T-helper 1 cell treated with Interleukin-12 subunit alpha and Interleukin-12 subunit beta and Interleukin-4 antibody, amounts not matched to agents 30 μg/mL and 1 μg/mL, for 36 hours (primary cell): ENCODE data around the gene ICAM3.
"Not testable (repeated sequence)": the region's sequence is repeated elsewhere in the genome, so short reads cannot be mapped to it uniquely, and the experiment has no call there.

Experiments
- H3K27ac Mint-ChIP-seq: one replicate; pipeline ENCODE4 v1.8.0; 2021; ENCODE audit warnings: mild to moderate bottlenecking, mixed read lengths
- H3K27me3 Mint-ChIP-seq: one replicate; pipeline ENCODE4 v1.8.0; 2021; ENCODE audit warnings: low read depth, mixed read lengths
- H3K36me3 Mint-ChIP-seq: one replicate; pipeline ENCODE4 v1.8.0; 2021; ENCODE audit warnings: low read depth, mixed read lengths
- H3K4me1 Mint-ChIP-seq: one replicate; pipeline ENCODE4 v1.8.0; 2021; ENCODE audit warnings: low read depth, mixed read lengths
- H3K4me3 Mint-ChIP-seq: one replicate; pipeline ENCODE4 v1.8.0; 2021; ENCODE audit warnings: mild to moderate bottlenecking, moderate library complexity, mixed read lengths
- H3K9me3 Mint-ChIP-seq: one replicate; pipeline ENCODE4 v1.8.0; 2021; ENCODE audit warnings: mixed read lengths

The ICAM3 gene

GRCh38 chr19:10363789-10364281, 24.4 kb upstream of the ICAM3 start:
- Mint-ChIP-seq H3K27ac (no peak overlapping the region), H3K27me3 (no peaks in the 10 kb centered on the region), H3K4me1 (no peaks in the 10 kb centered on the region), H3K9me3 (no peaks in the 10 kb centered on the region), H3K4me3 (no peak overlapping the region), H3K36me3 (peaks cover 21% of the 10 kb centered on the region)

- no peak overlapping the region for H3K4me3 Mint-ChIP-seq
- H3K36me3 Mint-ChIP-seq = peaks cover 21% of the 10 kb centered on the region
Observed at GRCh38 chr19:10362259-10362658, 22.8 kb upstream of the ICAM3 start.

GRCh38 chr19:10361569-10362011, 22.2 kb upstream of the ICAM3 start:
- Mint-ChIP-seq H3K27ac (no peak overlapping the region), H3K4me3 (no peak overlapping the region), H3K4me1 (no peaks in the 10 kb centered on the region), H3K27me3 (no peaks in the 10 kb centered on the region), H3K36me3 (peaks cover 21% of the 10 kb centered on the region), H3K9me3 (no peaks in the 10 kb centered on the region)

More at GRCh38 chr19:10362259-10362658, 22.8 kb upstream of the ICAM3 start:
- H3K27ac Mint-ChIP-seq = no peak overlapping the region
- H3K27me3 Mint-ChIP-seq = no peaks in the 10 kb centered on the region
- no peaks in the 10 kb centered on the region for H3K9me3 Mint-ChIP-seq
- no peaks in the 10 kb centered on the region for H3K4me1 Mint-ChIP-seq

- no peak overlapping the region for H3K27ac Mint-ChIP-seq
- no peak overlapping the region for H3K4me3 Mint-ChIP-seq
- no peaks in the 10 kb centered on the region for H3K4me1 Mint-ChIP-seq
- no peaks in the 10 kb centered on the region for H3K9me3 Mint-ChIP-seq
- H3K27me3 Mint-ChIP-seq = no peaks in the 10 kb centered on the region
- H3K36me3 Mint-ChIP-seq = peaks cover 33% of the 10 kb centered on the region
Observed at GRCh38 chr19:10356431-10356830, 17.0 kb upstream of the ICAM3 start.

- H3K4me3 Mint-ChIP-seq = no peak overlapping the region
- H3K27ac Mint-ChIP-seq = no peak overlapping the region
- no peaks in the 10 kb centered on the region for H3K9me3 Mint-ChIP-seq
- no peaks in the 10 kb centered on the region for H3K4me1 Mint-ChIP-seq
- no peaks in the 10 kb centered on the region for H3K27me3 Mint-ChIP-seq
- peaks cover 33% of the 10 kb centered on the region for H3K36me3 Mint-ChIP-seq
Observed at GRCh38 chr19:10353793-10354391, 14.5 kb upstream of the ICAM3 start.

GRCh38 chr19:10352764-10353671, 13.6 kb upstream of the ICAM3 start:
- H3K9me3 Mint-ChIP-seq = no peaks in the 10 kb centered on the region

GRCh38 chr19:10346509-10346908, 7.1 kb upstream of the ICAM3 start:
- Mint-ChIP-seq H3K4me1 (no peaks in the 10 kb centered on the region), H3K27me3 (no peaks in the 10 kb centered on the region), H3K9me3 (no peaks in the 10 kb centered on the region), H3K27ac (no peak overlapping the region), H3K36me3 (peaks cover 10% of the 10 kb centered on the region), H3K4me3 (no peak overlapping the region)

More at GRCh38 chr19:10352764-10353671, 13.6 kb upstream of the ICAM3 start:
- no peak overlapping the region for H3K27ac Mint-ChIP-seq
- H3K4me1 Mint-ChIP-seq = no peaks in the 10 kb centered on the region
- no peak overlapping the region for H3K4me3 Mint-ChIP-seq
- peaks cover 33% of the 10 kb centered on the region for H3K36me3 Mint-ChIP-seq
- H3K27me3 Mint-ChIP-seq = no peaks in the 10 kb centered on the region

- Mint-ChIP-seq H3K27me3 (no peaks in the 10 kb centered on the region), H3K4me1 (peaks cover 6% of the 10 kb centered on the region), H3K9me3 (no peaks in the 10 kb centered on the region), H3K4me3 (no peak overlapping the region), H3K36me3 (no peaks in the 10 kb centered on the region), H3K27ac (no peak overlapping the region)
Observed at GRCh38 chr19:10344780-10345179, 5.4 kb upstream of the ICAM3 start.

- Mint-ChIP-seq H3K27me3 (no peaks in the 10 kb centered on the region), H3K36me3 (no peaks in the 10 kb centered on the region), H3K9me3 (no peaks in the 10 kb centered on the region), H3K4me1 (peaks cover 17% of the 10 kb centered on the region), H3K4me3 (no peak overlapping the region), H3K27ac (no peak overlapping the region)
Observed at GRCh38 chr19:10343495-10343894, 4.1 kb upstream of the ICAM3 start.

- H3K36me3 Mint-ChIP-seq = peaks cover 6% of the 10 kb centered on the region
- H3K4me3 Mint-ChIP-seq = peak overlapping the region; percentile 95
- no peaks in the 10 kb centered on the region for H3K27me3 Mint-ChIP-seq
- no peaks in the 10 kb centered on the region for H3K9me3 Mint-ChIP-seq
- H3K4me1 Mint-ChIP-seq = peaks cover 20% of the 10 kb centered on the region
- peak overlapping the region; percentile 83 for H3K27ac Mint-ChIP-seq
Observed at GRCh38 chr19:10339977-10340376, 553 bp upstream of the ICAM3 start.

- Mint-ChIP-seq H3K4me1 (peaks cover 22% of the 10 kb centered on the region), H3K4me3 (peak overlapping the region; percentile 95), H3K9me3 (no peaks in the 10 kb centered on the region), H3K27ac (peak overlapping the region; percentile 83), H3K27me3 (no peaks in the 10 kb centered on the region), H3K36me3 (peaks cover 11% of the 10 kb centered on the region)
Observed at GRCh38 chr19:10338940-10339339, 484 bp downstream of the ICAM3 start.

- peaks cover 20% of the 10 kb centered on the region for H3K36me3 Mint-ChIP-seq
- peaks cover 37% of the 10 kb centered on the region for H3K4me1 Mint-ChIP-seq
- H3K4me3 Mint-ChIP-seq = not testable (repeated sequence)
Observed at GRCh38 chr19:10336725-10337124, 2.7 kb downstream of the ICAM3 start.

GRCh38 chr19:10335352-10335985, 4.0 kb downstream of the ICAM3 start:
- Mint-ChIP-seq H3K4me1 (peaks cover 34% of the 10 kb centered on the region), H3K36me3 (peaks cover 20% of the 10 kb centered on the region), H3K9me3 (no peaks in the 10 kb centered on the region), H3K4me3 (no peak overlapping the region), H3K27ac (no peak overlapping the region), H3K27me3 (no peaks in the 10 kb centered on the region)

More at GRCh38 chr19:10336725-10337124, 2.7 kb downstream of the ICAM3 start:
- H3K27ac Mint-ChIP-seq, H3K27me3 Mint-ChIP-seq, H3K9me3 Mint-ChIP-seq: not testable (repeated sequence)

GRCh38 chr19:10334588-10335351, 4.7 kb downstream of the ICAM3 start:
- H3K4me1 Mint-ChIP-seq = peaks cover 31% of the 10 kb centered on the region

More at GRCh38 chr19:10334588-10335351, 4.7 kb downstream of the ICAM3 start:
- Mint-ChIP-seq H3K27me3 (no peaks in the 10 kb centered on the region), H3K9me3 (no peaks in the 10 kb centered on the region), H3K4me3 (no peak overlapping the region), H3K27ac (no peak overlapping the region), H3K36me3 (peaks cover 21% of the 10 kb centered on the region)
